ENCODE measurements around the gene BARX2.

GRCh38 chr11:129385801-129386200 is 10.2 kb downstream of the BARX2 start:
- TF ChIP-seq, protein P1, sequence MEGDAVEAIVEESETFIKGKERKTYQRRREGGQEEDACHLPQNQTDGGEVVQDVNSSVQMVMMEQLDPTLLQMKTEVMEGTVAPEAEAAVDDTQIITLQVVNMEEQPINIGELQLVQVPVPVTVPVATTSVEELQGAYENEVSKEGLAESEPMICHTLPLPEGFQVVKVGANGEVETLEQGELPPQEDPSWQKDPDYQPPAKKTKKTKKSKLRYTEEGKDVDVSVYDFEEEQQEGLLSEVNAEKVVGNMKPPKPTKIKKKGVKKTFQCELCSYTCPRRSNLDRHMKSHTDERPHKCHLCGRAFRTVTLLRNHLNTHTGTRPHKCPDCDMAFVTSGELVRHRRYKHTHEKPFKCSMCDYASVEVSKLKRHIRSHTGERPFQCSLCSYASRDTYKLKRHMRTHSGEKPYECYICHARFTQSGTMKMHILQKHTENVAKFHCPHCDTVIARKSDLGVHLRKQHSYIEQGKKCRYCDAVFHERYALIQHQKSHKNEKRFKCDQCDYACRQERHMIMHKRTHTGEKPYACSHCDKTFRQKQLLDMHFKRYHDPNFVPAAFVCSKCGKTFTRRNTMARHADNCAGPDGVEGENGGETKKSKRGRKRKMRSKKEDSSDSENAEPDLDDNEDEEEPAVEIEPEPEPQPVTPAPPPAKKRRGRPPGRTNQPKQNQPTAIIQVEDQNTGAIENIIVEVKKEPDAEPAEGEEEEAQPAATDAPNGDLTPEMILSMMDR (IDR thresholded peaks at IDR 0.05 in 2 of 3, conservative IDR thresholded peaks at IDR 0.05 in 1 of 3; ENCODE audit: borderline replicate concordance in 1 of 3, insufficient read depth in 1 of 3, low read depth in 2 of 3, low read length in 2 of 3): no peak
- TF ChIP-seq SP1 (IDR thresholded peaks at IDR 0.05; ENCODE audit: low read depth): no peak
- no peak for TF ChIP-seq REST (IDR thresholded peaks at IDR 0.05; ENCODE audit: low read depth)
- TF ChIP-seq POLR2AphosphoS5 (IDR thresholded peaks at IDR 0.05; ENCODE audit: low read depth, low read length): no peak
- TF ChIP-seq MAX (IDR thresholded peaks at IDR 0.05): no peak
- TF ChIP-seq EZH2 (IDR thresholded peaks at IDR 0.05): no peak
- no peak for TF ChIP-seq POLR2A (IDR thresholded peaks at IDR 0.05; ENCODE audit: borderline replicate concordance, extremely low read depth, insufficient read depth, insufficient read length)
- no peak for TF ChIP-seq CBX3 (IDR thresholded peaks at IDR 0.05; ENCODE audit: low read depth)
- TF ChIP-seq EZH2phosphoT487 (IDR thresholded peaks at IDR 0.05; ENCODE audit: borderline replicate concordance): no peak
- no peak for TF ChIP-seq TCF7L2 (IDR thresholded peaks at IDR 0.05; ENCODE audit: borderline replicate concordance, extremely low read depth, insufficient read depth, insufficient read length)
- TF ChIP-seq CEBPB (IDR thresholded peaks at IDR 0.05; ENCODE audit: low read depth): no peak
- TF ChIP-seq RAD21 (IDR thresholded peaks at IDR 0.05; ENCODE audit: low read depth): no peak
- TF ChIP-seq ZBTB33 (IDR thresholded peaks at IDR 0.05; ENCODE audit: extremely low read depth, insufficient replicate concordance, low read length): no peak
